H1 (cell line): ENCODE results near the gene TSPEAR. TPM values are rescaled to one million over a fixed set of nuclear protein-coding genes. Genes with fewer than 3 reads are reported as not detected.

Experiments
- ATF2 ChIP-seq: IDR thresholded peaks from 2 replicates; pipeline ENCODE4 v1.6.1; 2012; ENCODE audit warnings: low read length, inconsistent platforms
- SRF ChIP-seq: IDR thresholded peaks from 2 replicates; pipeline ENCODE4 v1.6.1; 2011; ENCODE audit warnings: mild to moderate bottlenecking, low read depth, low read length, moderate library complexity
- TBP ChIP-seq: IDR thresholded peaks from 2 replicates; pipeline ENCODE4 v1.6.1; 2011; ENCODE audit warnings: low read depth, low read length, improper control_type of control experiment
- polyA plus RNA-seq, 7 experiments: library from polyadenylated mRNA; depleted of rRNA in 3 of 7; stranded (reverse) in 5 of 7; unstranded in 2 of 7; fragments of >200 nt in 5 of 7; fragments of 200-250 nt in 2 of 7; gene quantifications; 1 replicate in 5 of 7; 2 replicates in 1 of 7; 4 replicates in 1 of 7; pipeline versions ENCODE4 v1.2.1 to v1.2.3, GENCODE V29; 2011 to 2013; ENCODE audit warnings: missing spikeins in 2 of 7, mixed read lengths in 2 of 7
- total RNA-seq: library from RNA; stranded (reverse); fragmentation: NEBNext Ultra II Directional; extraction: Animal tissue kit (Norgen Biotek cat#: 25700); gene quantifications from 2 replicates; pipeline ENCODE4 v1.2.1, GENCODE V29; 2021

TSPEAR gene
- total and polyA plus RNA-seq, 2 of the 8 experiments (the other 6 are each of a cell fraction or from before 2014, with no cell fraction given) = 0.58 to 0.89 TPM

DNA sequence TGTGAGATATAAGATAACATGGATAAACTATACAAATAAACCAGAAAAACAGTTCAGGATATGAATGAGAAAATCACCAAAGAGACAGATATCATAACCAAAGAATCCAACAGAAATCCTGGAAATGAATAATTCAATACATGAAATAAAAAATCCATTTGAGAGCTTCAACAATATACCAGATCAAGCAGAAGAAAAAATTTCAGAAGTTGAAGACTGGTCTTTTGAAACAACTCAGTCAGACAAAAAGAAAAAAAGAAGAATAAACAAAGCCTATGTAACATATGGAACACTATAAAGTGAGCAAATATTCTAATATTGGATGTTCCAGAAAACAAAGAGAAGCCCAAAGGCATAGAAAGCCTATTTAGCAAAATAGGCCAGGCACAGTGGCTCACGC is 39.5 kb downstream of the TSPEAR start (continued):
- TF ChIP-seq SRF (no peak), ATF2 (no peak), TBP (no peak)
